ENCODE data around the gene RAB6A. TPM values are rescaled to one million over a fixed set of nuclear protein-coding genes. Genes with fewer than 3 reads are reported as not detected.
A peak's percentile ranks its signal among the peaks of the same experiment; 100 is the strongest.
"Not testable (repeated sequence)": the region's sequence is repeated elsewhere in the genome, so short reads cannot be mapped to it uniquely, and the experiment has no call there.

The RAB6A gene
- total and polyA plus RNA-seq, 2 experiments from 2014 or later, result 119 to 218 TPM

DNA sequence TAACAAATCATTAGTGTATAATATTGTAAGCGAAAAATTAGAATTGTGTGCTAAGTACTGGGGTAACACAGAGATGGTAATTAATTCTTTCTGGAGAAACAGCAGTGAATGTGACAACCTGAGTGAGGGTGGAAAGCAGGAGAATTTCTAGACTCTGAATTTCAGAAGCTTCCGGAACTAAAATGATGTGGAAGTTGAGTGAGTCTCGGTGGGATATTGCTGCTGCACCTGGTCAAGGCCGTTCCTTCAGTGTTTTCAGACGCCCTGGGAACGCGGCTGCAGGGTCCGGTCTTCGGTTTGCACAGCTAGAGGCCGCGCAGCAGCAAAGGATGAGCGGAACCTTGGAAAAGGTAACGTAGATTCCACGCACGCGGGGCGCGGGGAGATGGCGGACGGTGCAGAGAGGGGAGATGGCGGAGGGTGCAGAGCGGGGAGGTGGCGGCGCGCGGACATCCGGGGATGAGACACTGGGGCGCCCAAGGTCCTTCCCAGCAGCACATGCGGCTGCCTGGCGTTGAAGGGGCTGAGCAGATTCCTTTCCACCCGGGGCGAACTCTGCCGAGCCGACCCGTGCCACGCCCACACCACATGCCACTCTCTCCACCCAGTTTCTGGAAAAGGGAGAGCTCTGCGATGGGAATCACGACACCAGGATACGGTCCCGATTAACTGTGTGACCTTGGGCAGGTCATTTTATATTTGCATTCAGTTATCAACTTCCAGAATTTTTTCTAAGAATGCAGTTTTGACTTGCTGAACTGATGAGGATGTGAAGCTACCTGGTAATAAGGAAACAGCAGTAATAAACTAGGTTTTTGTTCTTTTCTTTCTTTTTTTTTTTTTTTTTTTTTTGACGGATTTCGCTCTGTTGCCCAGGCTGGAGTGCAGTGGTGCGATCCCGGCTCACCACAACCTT lies 27.0 kb upstream of the RAB6A start, which contains the start of gene MRPL48:
Gene MRPL48 (plus strand): TSS at position 232 of the 916 bp plus-strand sequence. CDS start 98 bp downstream, at position 330.
- H3K27ac ChIP-seq, result peak within 1 kb of the TSS; percentile 91
- DNase-seq (ENCODE audit: low read depth in 1 of 2, low spot score in 1 of 2), result peak; percentile 89 to 96
- peak within 1 kb of the TSS; percentile 48 for H3K4me3 ChIP-seq
- H3K36me3 ChIP-seq, result no peaks in the 10 kb centered on the region
- no peaks in the 10 kb centered on the region for H3K9me3 ChIP-seq (ENCODE audit: low read depth)
- peaks cover 4% of the 10 kb centered on the region for H3K4me1 ChIP-seq (ENCODE audit: low read depth)
- no peaks in the 10 kb centered on the region for H3K27me3 ChIP-seq
- TF ChIP-seq, protein P1, sequence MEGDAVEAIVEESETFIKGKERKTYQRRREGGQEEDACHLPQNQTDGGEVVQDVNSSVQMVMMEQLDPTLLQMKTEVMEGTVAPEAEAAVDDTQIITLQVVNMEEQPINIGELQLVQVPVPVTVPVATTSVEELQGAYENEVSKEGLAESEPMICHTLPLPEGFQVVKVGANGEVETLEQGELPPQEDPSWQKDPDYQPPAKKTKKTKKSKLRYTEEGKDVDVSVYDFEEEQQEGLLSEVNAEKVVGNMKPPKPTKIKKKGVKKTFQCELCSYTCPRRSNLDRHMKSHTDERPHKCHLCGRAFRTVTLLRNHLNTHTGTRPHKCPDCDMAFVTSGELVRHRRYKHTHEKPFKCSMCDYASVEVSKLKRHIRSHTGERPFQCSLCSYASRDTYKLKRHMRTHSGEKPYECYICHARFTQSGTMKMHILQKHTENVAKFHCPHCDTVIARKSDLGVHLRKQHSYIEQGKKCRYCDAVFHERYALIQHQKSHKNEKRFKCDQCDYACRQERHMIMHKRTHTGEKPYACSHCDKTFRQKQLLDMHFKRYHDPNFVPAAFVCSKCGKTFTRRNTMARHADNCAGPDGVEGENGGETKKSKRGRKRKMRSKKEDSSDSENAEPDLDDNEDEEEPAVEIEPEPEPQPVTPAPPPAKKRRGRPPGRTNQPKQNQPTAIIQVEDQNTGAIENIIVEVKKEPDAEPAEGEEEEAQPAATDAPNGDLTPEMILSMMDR (IDR thresholded peaks at IDR 0.05; ENCODE audit: low read depth, low read length), result no peak

DNA sequence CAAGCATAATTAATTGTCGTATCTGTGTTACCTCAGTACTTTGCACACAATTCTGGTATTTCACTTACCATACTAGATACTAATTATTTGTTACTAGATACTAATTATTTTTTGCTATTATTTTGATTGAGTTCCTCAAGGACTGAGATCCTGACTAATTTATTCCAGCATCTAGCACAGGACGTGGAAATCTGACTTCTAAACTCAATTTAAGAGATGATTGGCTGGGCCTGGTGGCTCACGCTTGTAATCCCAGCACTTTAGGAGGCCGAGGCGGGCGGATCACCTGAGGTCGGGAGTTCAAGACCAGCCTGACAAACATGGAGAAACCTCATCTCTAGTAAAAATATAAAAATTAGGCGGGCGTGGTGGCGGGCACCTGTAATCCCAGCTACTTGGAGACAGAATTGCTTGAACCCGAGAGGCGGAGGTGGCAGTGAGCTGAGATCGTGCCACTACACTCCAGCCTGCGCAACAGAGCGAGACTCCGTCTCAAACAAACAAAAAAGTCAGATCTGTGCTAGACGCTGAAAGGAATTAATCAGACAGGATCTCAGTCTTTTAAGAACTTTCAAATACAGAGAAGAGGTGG lies 26.3 kb upstream of the RAB6A start:
- TF ChIP-seq, protein P1 (IDR thresholded peaks at IDR 0.05; ENCODE audit: low read depth, low read length), result no peak
- H3K4me1 ChIP-seq (ENCODE audit: low read depth), result peaks cover 4% of the 10 kb centered on the region
- no peak for DNase-seq (ENCODE audit: low read depth in 1 of 2, low spot score in 1 of 2)
- H3K27me3 ChIP-seq, result no peaks in the 10 kb centered on the region
- H3K27ac ChIP-seq, result peak overlapping the region; percentile 91
- no peaks in the 10 kb centered on the region for H3K9me3 ChIP-seq (ENCODE audit: low read depth)
- H3K36me3 ChIP-seq, result no peaks in the 10 kb centered on the region
- peak overlapping the region; percentile 48 for H3K4me3 ChIP-seq

DNA sequence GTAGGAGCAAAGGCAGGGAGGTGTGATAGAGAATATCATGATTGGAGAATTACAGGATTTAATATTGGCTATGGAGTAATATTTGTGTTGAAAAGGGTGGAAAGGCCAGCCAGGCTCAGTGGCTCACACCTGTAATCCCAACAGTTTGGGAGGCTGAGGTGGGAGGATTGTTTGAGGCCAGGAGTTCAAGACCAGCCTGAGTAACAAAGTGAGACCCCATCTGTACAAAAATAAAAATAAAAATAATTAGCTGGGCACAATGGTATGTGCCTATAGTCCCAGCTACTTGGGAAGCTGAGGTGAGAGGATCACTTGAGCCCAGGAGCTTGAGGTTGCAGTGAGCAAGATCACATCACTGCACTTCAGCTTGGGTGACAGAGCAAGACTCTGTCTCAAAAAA lies 24.6 kb upstream of the RAB6A start:
- not testable (repeated sequence) for H3K9me3 ChIP-seq (ENCODE audit: low read depth); H3K36me3 ChIP-seq; DNase-seq (ENCODE audit: low read depth in 1 of 2, low spot score in 1 of 2); H3K27me3 ChIP-seq; H3K27ac ChIP-seq; H3K4me1 ChIP-seq (ENCODE audit: low read depth); H3K4me3 ChIP-seq

DNA sequence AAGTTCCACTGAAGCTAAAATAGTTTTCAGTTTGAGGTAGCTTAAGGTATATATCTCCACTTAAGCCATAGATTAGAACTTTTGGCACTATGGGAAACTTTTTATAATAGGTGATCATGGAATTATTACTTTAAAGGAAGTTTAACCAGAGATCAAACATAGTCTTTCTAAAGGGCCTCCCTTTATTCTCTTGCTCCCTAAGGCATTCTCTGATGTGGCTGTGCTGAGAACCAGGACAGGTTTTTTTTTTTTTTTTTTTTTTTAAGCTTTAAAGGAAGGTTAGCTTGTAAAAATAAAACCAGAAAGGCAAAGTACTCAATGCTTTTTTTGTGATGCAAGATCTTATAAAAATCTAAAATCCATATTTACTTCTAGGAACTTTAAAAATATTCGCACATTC lies 23.9 kb upstream of the RAB6A start:
- Histone ChIP-seq H3K4me3 (no peak overlapping the region), H3K27me3 (no peaks in the 10 kb centered on the region), H3K27ac (no peak overlapping the region), H3K4me1 (ENCODE audit: low read depth) (peaks cover 4% of the 10 kb centered on the region), H3K36me3 (no peaks in the 10 kb centered on the region), H3K9me3 (ENCODE audit: low read depth) (no peaks in the 10 kb centered on the region)
- TF ChIP-seq, protein P1 (IDR thresholded peaks at IDR 0.05; ENCODE audit: low read depth, low read length), result no peak
- no peak for DNase-seq (ENCODE audit: low read depth in 1 of 2, low spot score in 1 of 2)

DNA sequence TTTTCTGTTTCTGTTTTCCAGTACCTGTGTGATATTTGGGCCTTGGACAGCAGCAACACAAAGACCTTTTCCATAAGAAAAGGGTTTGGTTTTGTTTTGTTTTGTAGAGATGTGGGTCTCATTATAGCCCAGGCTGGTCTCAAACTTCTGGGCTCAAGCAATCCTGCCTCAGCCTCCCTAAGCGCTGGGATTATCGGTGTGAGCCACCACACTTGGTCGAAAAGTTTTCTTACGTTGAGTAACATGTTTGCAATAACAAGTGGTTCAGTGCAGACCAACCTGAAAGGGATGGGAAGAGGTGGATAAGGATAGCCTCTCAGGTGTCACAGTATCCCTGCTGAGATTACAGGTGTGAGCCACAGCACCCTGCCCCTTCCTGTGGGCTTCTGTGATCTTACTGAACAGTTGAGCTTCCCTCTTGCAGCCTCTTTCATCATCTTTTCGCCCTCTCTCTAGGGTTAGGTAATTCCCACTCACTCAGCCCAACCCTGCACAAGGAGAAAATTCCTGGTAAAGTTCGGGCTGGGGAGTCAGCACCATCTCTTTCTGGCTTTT lies 23.3 kb upstream of the RAB6A start:
- TF ChIP-seq, protein P1 (IDR thresholded peaks at IDR 0.05; ENCODE audit: low read depth, low read length), result no peak
- Histone ChIP-seq H3K36me3 (no peaks in the 10 kb centered on the region), H3K27ac (no peak overlapping the region), H3K4me1 (ENCODE audit: low read depth) (peaks cover 4% of the 10 kb centered on the region), H3K4me3 (no peak overlapping the region), H3K9me3 (ENCODE audit: low read depth) (no peaks in the 10 kb centered on the region), H3K27me3 (no peaks in the 10 kb centered on the region)
- peak in 1 of 2 donors; percentile 25 for DNase-seq (ENCODE audit: low read depth in 1 of 2, low spot score in 1 of 2)

Data from cardiac muscle cell (in vitro differentiated cells and primary cell).